Vagina (tissue), 2 donors: ENCODE measurements around the gene HADHA. TPM values are rescaled to one million over a fixed set of nuclear protein-coding genes. Genes with fewer than 3 reads are reported as not detected.
"Not testable (repeated sequence)": the region's sequence is repeated elsewhere in the genome, so short reads cannot be mapped to it uniquely, and the experiment has no call there.

ENCODE experiments used
- DNase-seq, 2 donors: peaks; one replicate each; pipeline ENCODE4 v3.0.0-alpha.2; 2017; ENCODE audit errors: extremely low spot score in 2 of 2
- H3K27ac ChIP-seq: fragments of 200-600 bp; sonication (generic); one replicate; pipeline ENCODE4 v1.5.1; 2019
- H3K27me3 ChIP-seq: fragments of 200-600 bp; sonication (generic); one replicate; pipeline ENCODE4 v1.5.1; 2019
- H3K36me3 ChIP-seq, 2 donors: fragments of 200-600 bp; sonication (generic); one replicate each; pipeline ENCODE4 v1.5.1; 2017 to 2019
- H3K4me1 ChIP-seq: fragments of 200-600 bp; sonication (generic); one replicate; pipeline ENCODE4 v1.5.1; 2019
- H3K4me3 ChIP-seq, 2 donors: fragments of 200-600 bp; sonication (generic); 1 replicate in 1 of 2; 2 replicates in 1 of 2; pipeline ENCODE4 v1.5.1; 2016 to 2019
- H3K9me3 ChIP-seq: fragments of 200-600 bp; sonication (generic); one replicate; pipeline ENCODE4 v1.5.1; 2019
- POLR2A ChIP-seq, 2 donors: fragments of 450-650 bp; IDR thresholded peaks; one replicate each; pipeline ENCODE4 v1.6.1; 2017; ENCODE audit warnings: antibody characterized with exemption in 2 of 2, mild to moderate bottlenecking in 2 of 2, moderate library complexity in 2 of 2
- POLR2AphosphoS5 ChIP-seq, 2 donors: sonication (generic); formaldehyde crosslinking; IDR thresholded peaks; one replicate each; pipeline ENCODE4 v1.9.0; 2017; ENCODE audit warnings: antibody characterized with exemption in 2 of 2, mild to moderate bottlenecking in 2 of 2, low read depth in 1 of 2; ENCODE audit not compliant: insufficient read depth in 1 of 2
- intact Hi-C: fragments of 100-400 bp; cut with DNase I; formaldehyde crosslinking; loops from one replicate; pipeline ENCODE4 v1.15.1; 2023
- total RNA-seq: library from RNA; depleted of rRNA; stranded (reverse); fragments of >200 nt; gene quantifications from one replicate; pipeline ENCODE4 v1.2.3, GENCODE V29; 2016
- TF ChIP-seq, protein P1 (sequence below), 3 experiments: fragments of 450-650 bp in 2 of 3; fragments of 200-600 bp in 1 of 3; sonication (generic) in 1 of 3; IDR thresholded peaks; one replicate each; pipeline ENCODE4 v1.5.1; 2017 to 2019; ENCODE audit warnings: antibody characterized with exemption in 3 of 3, mild to moderate bottlenecking in 2 of 3, moderate library complexity in 2 of 3

Gene HADHA
- total RNA-seq, 1 donor from 2014 or later, result 124 TPM

DNA sequence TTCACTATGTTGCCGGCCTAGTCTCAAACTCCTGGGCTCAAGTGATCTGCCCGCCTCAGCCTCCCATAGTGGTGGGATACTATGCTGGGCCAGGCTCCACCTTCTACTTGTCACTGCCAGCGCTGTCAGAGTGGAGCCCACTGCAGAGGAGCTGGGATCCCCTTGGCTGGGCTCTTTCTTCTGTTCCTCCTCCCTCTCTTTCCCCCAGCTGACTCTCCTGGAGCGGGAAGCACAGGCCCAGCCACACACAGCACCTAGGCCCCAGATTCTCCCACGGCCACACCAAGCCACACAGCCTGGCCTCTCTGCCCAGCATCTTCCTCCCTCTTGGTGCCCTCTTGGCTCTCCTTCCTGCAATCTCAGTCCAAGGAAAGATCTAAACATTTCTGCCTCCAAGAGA, 75.2 kb downstream of the HADHA start:
- Histone ChIP-seq H3K36me3 (no peaks in the 10 kb centered on the region), H3K9me3 (no peaks in the 10 kb centered on the region), H3K4me1 (peaks cover 12% of the 10 kb centered on the region), H3K27me3 (peaks cover 7% of the 10 kb centered on the region), H3K4me3 (no peak overlapping the region), H3K27ac (no peak overlapping the region)
- intact Hi-C loops, result no loop called here
- no peak for DNase-seq
- TF ChIP-seq POLR2A (IDR thresholded peaks at IDR 0.05) (no peak), POLR2AphosphoS5 (IDR thresholded peaks at IDR 0.05; ENCODE audit: insufficient read depth in 1 of 2, low read depth in 1 of 2) (no peak)
- TF ChIP-seq, protein P1, sequence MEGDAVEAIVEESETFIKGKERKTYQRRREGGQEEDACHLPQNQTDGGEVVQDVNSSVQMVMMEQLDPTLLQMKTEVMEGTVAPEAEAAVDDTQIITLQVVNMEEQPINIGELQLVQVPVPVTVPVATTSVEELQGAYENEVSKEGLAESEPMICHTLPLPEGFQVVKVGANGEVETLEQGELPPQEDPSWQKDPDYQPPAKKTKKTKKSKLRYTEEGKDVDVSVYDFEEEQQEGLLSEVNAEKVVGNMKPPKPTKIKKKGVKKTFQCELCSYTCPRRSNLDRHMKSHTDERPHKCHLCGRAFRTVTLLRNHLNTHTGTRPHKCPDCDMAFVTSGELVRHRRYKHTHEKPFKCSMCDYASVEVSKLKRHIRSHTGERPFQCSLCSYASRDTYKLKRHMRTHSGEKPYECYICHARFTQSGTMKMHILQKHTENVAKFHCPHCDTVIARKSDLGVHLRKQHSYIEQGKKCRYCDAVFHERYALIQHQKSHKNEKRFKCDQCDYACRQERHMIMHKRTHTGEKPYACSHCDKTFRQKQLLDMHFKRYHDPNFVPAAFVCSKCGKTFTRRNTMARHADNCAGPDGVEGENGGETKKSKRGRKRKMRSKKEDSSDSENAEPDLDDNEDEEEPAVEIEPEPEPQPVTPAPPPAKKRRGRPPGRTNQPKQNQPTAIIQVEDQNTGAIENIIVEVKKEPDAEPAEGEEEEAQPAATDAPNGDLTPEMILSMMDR (IDR thresholded peaks at IDR 0.05), result no peak

DNA sequence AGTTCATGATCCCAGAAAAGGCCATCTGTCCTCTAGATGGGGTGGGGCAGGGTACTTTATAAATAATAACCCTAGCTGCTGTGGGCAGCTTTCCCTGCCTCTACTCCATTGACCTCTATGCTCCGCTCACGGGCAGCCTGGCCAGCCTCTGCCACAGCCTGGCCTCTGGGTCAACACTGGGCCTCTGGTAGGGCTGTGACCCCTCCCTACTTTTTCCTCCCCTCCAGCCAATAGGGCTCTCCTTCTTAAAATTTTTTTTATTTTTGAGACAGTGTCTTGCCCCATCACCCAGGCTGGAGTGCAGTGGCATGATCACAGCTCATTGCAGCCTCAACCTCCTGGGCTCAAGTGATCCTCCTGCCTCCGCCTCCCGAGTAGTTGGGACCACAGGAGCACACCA, 75.6 kb downstream of the HADHA start:
- H3K4me3 ChIP-seq, result no peak overlapping the region
- no peak overlapping the region for H3K27ac ChIP-seq
- peaks cover 3% of the 10 kb centered on the region for H3K27me3 ChIP-seq
- H3K36me3 ChIP-seq, result no peaks in the 10 kb centered on the region
- no peaks in the 10 kb centered on the region for H3K9me3 ChIP-seq
- H3K4me1 ChIP-seq, result peaks cover 7% of the 10 kb centered on the region
- DNase-seq, result no peak
- intact Hi-C loops, result no loop called here
- TF ChIP-seq POLR2AphosphoS5 (IDR thresholded peaks at IDR 0.05; ENCODE audit: insufficient read depth in 1 of 2, low read depth in 1 of 2), result no peak

DNA sequence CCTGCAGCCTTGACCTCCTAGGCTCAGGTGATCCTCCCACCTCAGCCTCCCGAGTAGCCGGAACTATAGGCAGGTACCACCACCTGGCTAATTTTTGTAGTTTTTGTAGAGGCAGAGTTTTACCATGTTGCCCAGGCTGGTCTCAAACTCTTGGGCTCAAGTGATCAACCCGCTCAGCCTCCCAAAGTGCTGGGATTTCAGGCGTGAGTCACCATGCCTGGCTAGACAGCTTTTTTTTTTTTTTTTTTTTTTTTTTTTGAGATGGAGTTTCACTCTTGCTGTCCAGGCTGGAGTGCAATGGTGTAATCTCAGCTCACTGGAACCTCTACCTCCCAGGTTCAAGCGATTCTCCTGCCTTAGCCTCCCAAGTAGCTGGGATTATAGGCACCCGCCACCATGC, 77.9 kb downstream of the HADHA start:
- H3K36me3 ChIP-seq, H3K4me1 ChIP-seq, intact Hi-C loops, DNase-seq, H3K9me3 ChIP-seq, H3K27ac ChIP-seq, H3K27me3 ChIP-seq, H3K4me3 ChIP-seq: not testable (repeated sequence)

DNA sequence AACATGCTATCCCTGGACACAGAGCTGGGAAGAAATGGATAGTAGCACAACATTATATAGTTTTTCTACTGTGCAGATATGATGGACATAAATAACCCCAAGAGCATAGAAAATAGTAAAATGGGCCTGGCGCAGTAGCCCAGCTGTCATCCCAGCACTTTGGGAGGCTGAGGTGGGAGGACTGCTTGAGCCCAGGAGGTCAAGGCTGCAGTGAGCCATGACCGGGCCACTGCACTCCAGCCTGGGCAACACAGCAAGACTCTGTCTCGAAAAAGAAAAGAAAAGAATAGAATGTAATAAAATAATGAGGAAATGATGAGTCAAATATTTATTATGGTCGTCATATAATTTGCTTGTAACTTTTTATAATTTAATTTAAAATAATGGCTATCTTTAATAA, 79.0 kb downstream of the HADHA start:
- Histone ChIP-seq H3K27me3 (no peaks in the 10 kb centered on the region), H3K36me3 (no peaks in the 10 kb centered on the region), H3K27ac (no peak overlapping the region), H3K9me3 (no peaks in the 10 kb centered on the region), H3K4me1 (no peaks in the 10 kb centered on the region), H3K4me3 (no peak overlapping the region)
- TF ChIP-seq, protein P1 (IDR thresholded peaks at IDR 0.05), result no peak
- no peak for TF ChIP-seq POLR2A (IDR thresholded peaks at IDR 0.05)
- no peak for TF ChIP-seq POLR2AphosphoS5 (IDR thresholded peaks at IDR 0.05; ENCODE audit: insufficient read depth in 1 of 2, low read depth in 1 of 2)
- DNase-seq, result no peak
- intact Hi-C loops, result no loop called here

DNA sequence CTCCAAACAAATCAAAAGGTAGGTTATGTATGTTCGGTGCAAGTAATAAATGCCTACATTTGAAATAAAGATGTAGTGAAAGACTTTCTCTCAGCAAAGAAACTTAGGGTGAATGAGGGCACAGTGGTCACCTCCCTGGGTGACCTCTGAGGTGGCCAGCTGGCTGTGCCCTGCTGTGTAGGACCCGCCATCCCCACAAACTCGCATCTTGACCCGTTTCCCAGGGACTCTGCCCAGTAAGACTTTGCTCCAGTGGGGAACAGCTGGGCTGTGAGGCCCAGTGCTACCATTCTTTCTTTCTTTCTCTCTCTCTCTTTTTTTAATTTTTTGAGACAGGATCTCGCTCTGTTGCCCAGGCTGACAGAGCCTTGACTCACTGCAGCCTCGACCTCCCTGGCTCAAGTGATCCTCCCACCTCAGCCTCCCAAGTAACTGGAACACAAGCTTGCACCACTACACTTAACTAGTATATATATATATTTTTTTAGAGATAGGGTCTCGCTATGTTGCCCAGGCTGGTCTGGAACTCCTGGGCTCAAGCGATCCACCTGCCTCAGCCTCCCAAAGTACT, 79.7 kb downstream of the HADHA start:
- Histone ChIP-seq H3K4me3 (no peak overlapping the region), H3K27me3 (no peaks in the 10 kb centered on the region), H3K9me3 (no peaks in the 10 kb centered on the region), H3K4me1 (no peaks in the 10 kb centered on the region), H3K36me3 (no peaks in the 10 kb centered on the region), H3K27ac (no peak overlapping the region)
- TF ChIP-seq POLR2AphosphoS5 (IDR thresholded peaks at IDR 0.05; ENCODE audit: insufficient read depth in 1 of 2, low read depth in 1 of 2) (no peak), POLR2A (IDR thresholded peaks at IDR 0.05) (no peak)
- TF ChIP-seq, protein P1 (IDR thresholded peaks at IDR 0.05), result no peak
- DNase-seq, result no peak
- intact Hi-C loops, result no loop called here

DNA sequence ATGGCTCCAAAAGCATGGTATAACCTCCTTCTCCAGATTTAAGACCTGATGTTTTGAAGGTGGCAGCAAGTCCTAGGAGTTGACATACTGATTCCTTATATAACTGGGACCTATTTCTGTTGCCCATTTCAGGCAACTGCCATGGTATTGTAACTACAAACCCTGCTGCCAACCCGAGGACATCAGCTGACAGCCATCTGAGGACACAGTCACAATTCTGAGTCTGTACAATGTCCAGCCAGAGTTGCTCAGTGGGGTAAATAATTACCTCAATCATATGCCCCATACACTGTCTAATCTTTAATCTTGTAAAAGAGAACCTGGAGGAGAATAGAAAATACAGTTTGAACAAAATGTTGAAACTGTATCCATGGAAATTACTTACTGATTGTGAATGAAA, 80.2 kb downstream of the HADHA start:
- Histone ChIP-seq H3K9me3 (no peaks in the 10 kb centered on the region), H3K4me1 (no peaks in the 10 kb centered on the region), H3K36me3 (no peaks in the 10 kb centered on the region), H3K27ac (no peak overlapping the region), H3K27me3 (no peaks in the 10 kb centered on the region), H3K4me3 (no peak overlapping the region)
- intact Hi-C loops, result no loop called here
- DNase-seq, result no peak
- TF ChIP-seq, protein P1 (IDR thresholded peaks at IDR 0.05), result no peak
- TF ChIP-seq POLR2A (IDR thresholded peaks at IDR 0.05) (no peak), POLR2AphosphoS5 (IDR thresholded peaks at IDR 0.05; ENCODE audit: insufficient read depth in 1 of 2, low read depth in 1 of 2) (no peak)
